ENCODE measurements around the gene REG3G. TPM values are rescaled to one million over a fixed set of nuclear protein-coding genes. Genes with fewer than 3 reads are reported as not detected.

The REG3G gene
- total RNA-seq: not detected
- not detected for polyA plus RNA-seq

DNA sequence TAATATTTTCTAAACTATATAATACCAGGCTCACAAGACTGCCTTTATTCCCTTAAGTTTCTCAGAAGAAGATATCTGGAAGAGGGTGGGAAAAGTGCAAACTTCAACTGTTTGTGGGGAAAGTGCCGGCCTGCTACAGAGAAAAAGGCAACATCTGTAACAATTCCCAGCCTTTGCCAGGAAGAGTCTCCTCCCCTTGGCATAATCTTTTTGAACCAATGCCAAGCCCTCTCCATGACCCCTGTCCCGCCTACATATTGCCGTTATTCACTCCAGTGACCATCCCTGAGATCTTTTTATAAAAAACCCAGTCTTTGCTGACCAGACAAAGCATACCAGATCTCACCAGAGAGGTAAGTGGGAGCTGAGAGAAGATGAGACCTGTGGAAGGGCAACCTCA lies at the start of gene REG3G:
Gene REG3G (plus strand): TSS at position 282 of the 400 bp plus-strand sequence. CDS start 392 bp downstream, outside the sequence.
- DNase-seq (no peak), ATAC-seq (ENCODE audit: low read depth in 2 of 2) (no peak)
- Histone ChIP-seq H3K36me3 (ENCODE audit: control insufficient read depth, insufficient read depth, low read length) (no peaks in the 10 kb centered on the region), H3K9me3 (ENCODE audit: control insufficient read depth in 2 of 2, low read length in 2 of 2) (peaks cover 0 to 7% of the 10 kb centered on the region in 2 experiments), H3K27ac (ENCODE audit: insufficient read depth, low read length, poor library complexity, severe bottlenecking) (no peak within 1 kb of the TSS), H3K4me3 (ENCODE audit: low read depth, low read length) (no peak within 1 kb of the TSS), H3K4me1 (ENCODE audit: control insufficient read depth, insufficient read depth, low read length, poor library complexity, severe bottlenecking) (no peaks in the 10 kb centered on the region), H3K27me3 (ENCODE audit: control insufficient read depth, insufficient read depth, low read length) (no peaks in the 10 kb centered on the region)
- H3K9me3 Mint-ChIP-seq: peaks cover 0 to 19% (median 5%) of the 10 kb centered on the region in 7 donors
- H3K4me1 Mint-ChIP-seq: no peaks in the 10 kb centered on the region
- H3K27me3 Mint-ChIP-seq: no peaks in the 10 kb centered on the region
- no peak within 1 kb of the TSS for H3K27ac Mint-ChIP-seq
- no peaks in the 10 kb centered on the region for H3K36me3 Mint-ChIP-seq
- no peak within 1 kb of the TSS for H3K4me3 Mint-ChIP-seq

DNA sequence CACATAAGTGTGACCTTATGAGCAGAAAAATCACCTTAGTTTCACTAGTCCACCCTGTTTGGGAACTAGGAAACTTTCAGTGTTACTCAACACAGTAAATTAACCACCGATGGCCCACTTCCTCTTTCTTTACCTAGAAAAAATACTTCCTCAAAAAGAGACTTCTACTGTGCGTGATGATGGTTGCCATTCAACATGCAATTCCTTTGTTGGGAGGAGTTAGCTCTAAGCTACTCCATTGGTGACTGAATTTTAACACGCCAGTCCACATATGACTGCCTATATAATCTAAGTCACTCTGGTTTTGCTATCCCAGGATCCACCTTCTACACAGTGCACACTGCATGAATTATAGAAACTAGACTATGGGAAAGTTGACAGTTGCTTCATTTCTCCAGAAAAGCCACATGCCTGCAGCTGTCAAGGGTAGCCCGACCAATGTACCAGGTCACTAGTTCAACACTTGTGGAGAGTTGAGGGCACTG lies 47.8 kb upstream of the REG3G start:
- Histone ChIP-seq H3K4me1 (ENCODE audit: control insufficient read depth, insufficient read depth, low read length, poor library complexity, severe bottlenecking) (no peaks in the 10 kb centered on the region), H3K9me3 (ENCODE audit: control insufficient read depth in 2 of 2, low read length in 2 of 2) (no peaks in the 10 kb centered on the region), H3K36me3 (ENCODE audit: control insufficient read depth, insufficient read depth, low read length) (no peaks in the 10 kb centered on the region), H3K27ac (ENCODE audit: insufficient read depth, low read length, poor library complexity, severe bottlenecking) (no peak overlapping the region), H3K4me3 (ENCODE audit: low read depth, low read length) (no peak overlapping the region), H3K27me3 (ENCODE audit: control insufficient read depth, insufficient read depth, low read length) (no peaks in the 10 kb centered on the region)
- DNase-seq: no peak
- peak in 1 of 2 donors; percentile 20 for ATAC-seq (ENCODE audit: low read depth in 2 of 2)
- Mint-ChIP-seq H3K4me1 (no peaks in the 10 kb centered on the region), H3K27me3 (no peaks in the 10 kb centered on the region), H3K36me3 (no peaks in the 10 kb centered on the region), H3K4me3 (no peak overlapping the region), H3K9me3 (peaks cover 0 to 17% (median 6%) of the 10 kb centered on the region in 7 donors), H3K27ac (no peak overlapping the region)

DNA sequence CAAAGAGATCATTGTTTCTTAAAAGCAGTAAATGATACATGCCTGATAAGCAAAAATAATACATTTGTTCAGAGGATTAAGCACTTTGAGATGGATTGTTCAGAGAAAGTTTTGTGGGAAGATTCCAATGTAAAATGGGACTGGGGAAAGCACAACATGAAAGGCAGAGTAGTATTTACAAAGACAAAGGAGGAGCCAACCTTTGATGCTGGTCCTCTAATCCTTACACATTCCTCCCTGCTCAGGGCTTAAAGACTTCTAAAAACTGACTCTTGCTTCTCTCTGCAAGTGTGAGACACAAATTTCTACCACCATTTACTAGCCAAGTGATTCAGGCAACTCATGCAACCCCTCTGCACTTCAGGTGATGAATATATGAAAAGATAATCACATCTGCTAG lies 47.2 kb upstream of the REG3G start:
- H3K9me3 Mint-ChIP-seq: peaks cover 0 to 22% (median 6%) of the 10 kb centered on the region in 7 donors
- Histone ChIP-seq H3K27me3 (ENCODE audit: control insufficient read depth, insufficient read depth, low read length) (no peaks in the 10 kb centered on the region), H3K9me3 (ENCODE audit: control insufficient read depth in 2 of 2, low read length in 2 of 2) (no peaks in the 10 kb centered on the region), H3K4me3 (ENCODE audit: low read depth, low read length) (no peak overlapping the region), H3K4me1 (ENCODE audit: control insufficient read depth, insufficient read depth, low read length, poor library complexity, severe bottlenecking) (no peaks in the 10 kb centered on the region), H3K36me3 (ENCODE audit: control insufficient read depth, insufficient read depth, low read length) (no peaks in the 10 kb centered on the region), H3K27ac (ENCODE audit: insufficient read depth, low read length, poor library complexity, severe bottlenecking) (no peak overlapping the region)
- ATAC-seq (ENCODE audit: low read depth in 2 of 2) (no peak), DNase-seq (no peak)
- no peak overlapping the region for H3K27ac Mint-ChIP-seq
- no peaks in the 10 kb centered on the region for H3K36me3 Mint-ChIP-seq
- no peak overlapping the region for H3K4me3 Mint-ChIP-seq
- H3K27me3 Mint-ChIP-seq: no peaks in the 10 kb centered on the region
- H3K4me1 Mint-ChIP-seq: no peaks in the 10 kb centered on the region

DNA sequence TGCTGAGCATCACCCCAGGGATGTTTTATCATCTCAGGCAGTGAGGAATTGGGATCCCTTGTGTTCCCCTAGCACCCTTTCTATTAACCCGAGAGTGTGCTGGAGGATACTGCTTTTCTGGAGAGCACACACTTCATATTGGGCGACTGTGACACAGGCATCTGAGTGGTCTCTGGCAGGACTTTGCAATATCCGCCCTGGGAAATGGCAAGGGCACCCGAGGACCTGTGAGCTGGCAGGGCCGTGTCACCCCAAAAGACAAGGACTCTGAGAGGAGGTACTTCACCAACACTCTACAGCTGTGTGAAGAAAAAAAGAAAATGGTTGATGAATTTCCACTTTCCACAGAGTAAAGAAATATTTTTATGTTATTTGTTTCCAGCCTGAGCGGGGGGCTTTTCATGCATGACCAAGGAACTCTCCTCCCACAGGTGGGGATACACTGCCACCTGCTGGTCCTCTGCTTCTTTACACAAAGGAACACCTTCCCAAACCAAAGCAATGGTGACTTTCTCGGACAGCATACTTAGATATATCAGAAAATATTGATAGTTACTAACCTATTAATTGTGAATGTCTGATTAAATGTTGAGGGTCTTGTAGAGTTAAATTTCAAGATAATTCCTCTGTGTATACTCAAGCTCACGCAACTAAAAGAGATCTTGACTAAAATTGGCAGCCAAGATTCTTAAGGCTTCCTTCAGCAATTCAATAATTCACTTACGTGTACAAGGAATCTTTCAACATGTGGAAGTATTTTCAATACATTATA lies 45.9 kb upstream of the REG3G start:
- no peaks in the 10 kb centered on the region for H3K4me1 ChIP-seq (ENCODE audit: control insufficient read depth, insufficient read depth, low read length, poor library complexity, severe bottlenecking)
- no peaks in the 10 kb centered on the region for H3K36me3 ChIP-seq (ENCODE audit: control insufficient read depth, insufficient read depth, low read length)
- Mint-ChIP-seq H3K4me3 (no peak overlapping the region), H3K27ac (no peak overlapping the region), H3K27me3 (no peaks in the 10 kb centered on the region), H3K36me3 (no peaks in the 10 kb centered on the region), H3K4me1 (no peaks in the 10 kb centered on the region), H3K9me3 (peaks cover 0 to 14% (median 2%) of the 10 kb centered on the region in 7 donors)
- H3K4me3 ChIP-seq (ENCODE audit: low read depth, low read length): no peak overlapping the region
- H3K27ac ChIP-seq (ENCODE audit: insufficient read depth, low read length, poor library complexity, severe bottlenecking): no peak overlapping the region
- DNase-seq (peak in 1 of 3 donors; percentile 5), ATAC-seq (ENCODE audit: low read depth in 2 of 2) (no peak)
- H3K27me3 ChIP-seq (ENCODE audit: control insufficient read depth, insufficient read depth, low read length): no peaks in the 10 kb centered on the region
- H3K9me3 ChIP-seq (ENCODE audit: control insufficient read depth in 2 of 2, low read length in 2 of 2): no peaks in the 10 kb centered on the region

DNA sequence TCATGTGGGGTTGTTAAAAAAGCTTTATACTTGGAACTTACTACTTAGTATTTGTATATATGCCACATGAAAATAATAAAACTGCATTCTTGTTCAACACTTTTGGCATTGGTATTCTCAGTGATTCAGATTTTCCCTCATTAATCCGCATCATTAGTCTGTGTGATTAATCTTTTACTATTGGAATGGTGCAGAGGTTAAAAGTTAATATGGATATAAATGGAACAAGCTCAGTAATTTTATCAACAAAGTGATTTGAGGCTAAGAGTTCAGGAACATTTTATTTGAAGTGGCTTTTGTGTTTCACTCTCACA lies 45.4 kb upstream of the REG3G start:
- DNase-seq (no peak), ATAC-seq (ENCODE audit: low read depth in 2 of 2) (no peak)
- Histone ChIP-seq H3K36me3 (ENCODE audit: control insufficient read depth, insufficient read depth, low read length) (no peaks in the 10 kb centered on the region), H3K4me1 (ENCODE audit: control insufficient read depth, insufficient read depth, low read length, poor library complexity, severe bottlenecking) (no peaks in the 10 kb centered on the region), H3K4me3 (ENCODE audit: low read depth, low read length) (no peak overlapping the region), H3K9me3 (ENCODE audit: control insufficient read depth in 2 of 2, low read length in 2 of 2) (no peaks in the 10 kb centered on the region), H3K27ac (ENCODE audit: insufficient read depth, low read length, poor library complexity, severe bottlenecking) (no peak overlapping the region), H3K27me3 (ENCODE audit: control insufficient read depth, insufficient read depth, low read length) (no peaks in the 10 kb centered on the region)
- Mint-ChIP-seq H3K9me3 (peaks cover 0 to 13% (median 2%) of the 10 kb centered on the region in 7 donors), H3K4me1 (no peaks in the 10 kb centered on the region), H3K4me3 (no peak overlapping the region), H3K27ac (no peak overlapping the region), H3K36me3 (no peaks in the 10 kb centered on the region), H3K27me3 (no peaks in the 10 kb centered on the region)

DNA sequence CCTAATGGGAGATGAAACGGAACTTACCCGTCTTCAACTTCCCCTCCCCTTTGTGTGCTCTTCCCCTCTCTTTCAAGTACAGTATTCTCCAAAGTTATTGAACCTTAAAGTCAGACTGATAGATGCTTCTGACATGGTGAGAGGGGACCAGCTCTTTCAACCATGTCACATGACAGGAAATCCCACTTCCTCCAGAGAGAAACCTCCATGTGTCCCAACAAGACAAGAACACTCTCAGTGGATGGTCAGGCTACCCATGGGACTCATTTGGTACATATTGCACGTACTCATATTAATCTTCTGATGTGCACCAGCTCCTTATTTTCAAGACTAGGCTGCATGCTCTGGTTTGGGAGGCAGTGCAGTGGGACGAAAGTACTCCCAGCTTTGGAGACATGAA lies 44.6 kb upstream of the REG3G start:
- no peak overlapping the region for H3K4me3 Mint-ChIP-seq
- H3K4me1 Mint-ChIP-seq: no peaks in the 10 kb centered on the region
- H3K9me3 Mint-ChIP-seq: peaks cover 0 to 13% (median 2%) of the 10 kb centered on the region in 7 donors
- H3K27ac Mint-ChIP-seq: no peak overlapping the region
- ATAC-seq (ENCODE audit: low read depth in 2 of 2) (no peak), DNase-seq (no peak)
- H3K9me3 ChIP-seq (ENCODE audit: control insufficient read depth in 2 of 2, low read length in 2 of 2): no peaks in the 10 kb centered on the region
- H3K27me3 ChIP-seq (ENCODE audit: control insufficient read depth, insufficient read depth, low read length): no peaks in the 10 kb centered on the region
- H3K36me3 ChIP-seq (ENCODE audit: control insufficient read depth, insufficient read depth, low read length): no peaks in the 10 kb centered on the region
- no peak overlapping the region for H3K27ac ChIP-seq (ENCODE audit: insufficient read depth, low read length, poor library complexity, severe bottlenecking)
- H3K27me3 Mint-ChIP-seq: no peaks in the 10 kb centered on the region
- H3K36me3 Mint-ChIP-seq: no peaks in the 10 kb centered on the region
- H3K4me1 ChIP-seq (ENCODE audit: control insufficient read depth, insufficient read depth, low read length, poor library complexity, severe bottlenecking): no peaks in the 10 kb centered on the region
- H3K4me3 ChIP-seq (ENCODE audit: low read depth, low read length): no peak overlapping the region

DNA sequence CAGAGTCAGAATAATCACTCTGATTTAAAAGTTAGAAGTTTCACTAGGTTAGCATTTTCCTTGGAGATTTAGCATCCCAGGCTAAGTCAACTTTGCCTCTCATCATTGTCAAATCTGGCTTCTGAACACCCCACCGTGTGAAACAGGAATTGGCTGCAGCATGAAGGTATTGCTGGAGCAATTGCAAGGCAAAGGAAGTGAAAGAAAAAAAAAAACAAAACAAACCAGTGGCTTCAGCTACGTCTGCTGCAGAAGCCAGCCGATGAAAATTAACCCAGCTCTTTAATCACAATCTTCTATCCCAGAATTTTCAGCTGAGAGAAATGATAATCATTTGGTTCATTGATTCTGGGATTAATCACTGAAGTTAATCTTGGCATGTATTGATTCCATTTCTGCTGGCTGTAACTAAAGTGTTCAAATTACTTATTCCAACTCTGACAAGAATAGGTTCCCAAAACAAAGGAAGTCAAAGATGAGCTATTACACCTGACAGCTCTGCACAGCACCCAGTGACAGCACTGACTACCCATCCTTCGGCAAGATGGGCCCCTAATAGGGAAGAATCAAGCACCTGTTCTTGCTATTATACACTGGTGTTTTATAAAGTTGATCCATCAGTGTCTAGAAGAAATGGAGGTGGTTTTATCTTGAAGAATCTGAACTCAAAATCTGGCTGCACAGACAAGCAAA lies 42.7 kb upstream of the REG3G start:
- Histone ChIP-seq H3K27me3 (ENCODE audit: control insufficient read depth, insufficient read depth, low read length) (no peaks in the 10 kb centered on the region), H3K4me3 (ENCODE audit: low read depth, low read length) (no peak overlapping the region)
- H3K4me1 Mint-ChIP-seq: no peaks in the 10 kb centered on the region

More for the DNA sequence above, 42.7 kb upstream of the REG3G start:
- Mint-ChIP-seq H3K27me3 (no peaks in the 10 kb centered on the region), H3K27ac (no peak overlapping the region), H3K36me3 (no peaks in the 10 kb centered on the region), H3K9me3 (peaks cover 0 to 9% (median 2%) of the 10 kb centered on the region in 7 donors), H3K4me3 (no peak overlapping the region)
- H3K9me3 ChIP-seq (ENCODE audit: control insufficient read depth in 2 of 2, low read length in 2 of 2): no peaks in the 10 kb centered on the region
- DNase-seq: no peak
- no peaks in the 10 kb centered on the region for H3K36me3 ChIP-seq (ENCODE audit: control insufficient read depth, insufficient read depth, low read length)
- no peaks in the 10 kb centered on the region for H3K4me1 ChIP-seq (ENCODE audit: control insufficient read depth, insufficient read depth, low read length, poor library complexity, severe bottlenecking)
- ATAC-seq (ENCODE audit: low read depth in 2 of 2): no peak
- H3K27ac ChIP-seq (ENCODE audit: insufficient read depth, low read length, poor library complexity, severe bottlenecking): no peak overlapping the region

All from CD4-positive, CD25-positive, alpha-beta regulatory T cell (primary cell).